Measurements from ENCODE around the gene APP.

Gene APP

GRCh38 chr21:25936776-25937175 is 233.8 kb downstream of the APP start:
- in situ Hi-C loops (cut with MboI; ENCODE audit: low pct_unique_long_range_greater_than_20kb, low sequenced_read_pairs, unreplicated experiment), result no loop called here
- TF ChIP-seq CTCF (IDR thresholded peaks at IDR 0.05; ENCODE audit: extremely low read depth, insufficient read depth, missing control alignments), result no peak

GRCh38 chr21:25934771-25935224 is 235.8 kb downstream of the APP start:
- no peak for TF ChIP-seq CTCF (IDR thresholded peaks at IDR 0.05; ENCODE audit: extremely low read depth, insufficient read depth, missing control alignments)
- in situ Hi-C loops (cut with MboI; ENCODE audit: low pct_unique_long_range_greater_than_20kb, low sequenced_read_pairs, unreplicated experiment), result no loop called here
- DNase-seq (ENCODE audit: low spot score), result no peak

More at GRCh38 chr21:25936776-25937175, 233.8 kb downstream of the APP start:
- DNase-seq (ENCODE audit: low spot score), result no peak

- no peak for DNase-seq (ENCODE audit: low spot score)
- in situ Hi-C loops (cut with MboI; ENCODE audit: low pct_unique_long_range_greater_than_20kb, low sequenced_read_pairs, unreplicated experiment), result no loop called here
- no peak for TF ChIP-seq CTCF (IDR thresholded peaks at IDR 0.05; ENCODE audit: extremely low read depth, insufficient read depth, missing control alignments)
Measured at GRCh38 chr21:25934130-25934529, 236.4 kb downstream of the APP start.

- in situ Hi-C loops (cut with MboI; ENCODE audit: low pct_unique_long_range_greater_than_20kb, low sequenced_read_pairs, unreplicated experiment), result no loop called here
- TF ChIP-seq CTCF (IDR thresholded peaks at IDR 0.05; ENCODE audit: extremely low read depth, insufficient read depth, missing control alignments), result no peak
- DNase-seq (ENCODE audit: low spot score), result no peak
Measured at GRCh38 chr21:25931765-25932164, 238.8 kb downstream of the APP start.

- in situ Hi-C loops (cut with MboI; ENCODE audit: low pct_unique_long_range_greater_than_20kb, low sequenced_read_pairs, unreplicated experiment), result no loop called here
- DNase-seq (ENCODE audit: low spot score), result no peak
- no peak for TF ChIP-seq CTCF (IDR thresholded peaks at IDR 0.05; ENCODE audit: extremely low read depth, insufficient read depth, missing control alignments)
Measured at GRCh38 chr21:25929856-25930520, 240.6 kb downstream of the APP start.

- DNase-seq (ENCODE audit: low spot score), result no peak
- in situ Hi-C loops (cut with MboI; ENCODE audit: low pct_unique_long_range_greater_than_20kb, low sequenced_read_pairs, unreplicated experiment), result no loop called here
- TF ChIP-seq CTCF (IDR thresholded peaks at IDR 0.05; ENCODE audit: extremely low read depth, insufficient read depth, missing control alignments), result no peak
Measured at GRCh38 chr21:25927195-25927880, 243.2 kb downstream of the APP start.

Measured in GM13977 (cell line).